Cardiac septum (tissue), 1 donor: ENCODE results near the gene WNT2B. TPM values are rescaled to one million over a fixed set of nuclear protein-coding genes. Genes with fewer than 3 reads are reported as not detected.

Source experiments
- DNase-seq: peaks from one replicate; pipeline ENCODE4 v3.0.0-alpha.2; 2020; ENCODE audit warnings: low spot score
- intact Hi-C: fragments of 100-400 bp; cut with DNase I; formaldehyde crosslinking; loops from one replicate; pipeline ENCODE4 v1.14.0; 2022
- total RNA-seq: library from RNA; stranded (reverse); fragmentation: NEBNext Ultra II Directional; extraction: Animal tissue kit (Norgen Biotek cat#: 25700); gene quantifications from one replicate; pipeline ENCODE4 v1.2.1, GENCODE V29; 2021
- donor health status: DM: no; HTN: no; CAD: no.

WNT2B gene
- total RNA-seq, 1 donor from 2014 or later: 5.7 TPM

DNA sequence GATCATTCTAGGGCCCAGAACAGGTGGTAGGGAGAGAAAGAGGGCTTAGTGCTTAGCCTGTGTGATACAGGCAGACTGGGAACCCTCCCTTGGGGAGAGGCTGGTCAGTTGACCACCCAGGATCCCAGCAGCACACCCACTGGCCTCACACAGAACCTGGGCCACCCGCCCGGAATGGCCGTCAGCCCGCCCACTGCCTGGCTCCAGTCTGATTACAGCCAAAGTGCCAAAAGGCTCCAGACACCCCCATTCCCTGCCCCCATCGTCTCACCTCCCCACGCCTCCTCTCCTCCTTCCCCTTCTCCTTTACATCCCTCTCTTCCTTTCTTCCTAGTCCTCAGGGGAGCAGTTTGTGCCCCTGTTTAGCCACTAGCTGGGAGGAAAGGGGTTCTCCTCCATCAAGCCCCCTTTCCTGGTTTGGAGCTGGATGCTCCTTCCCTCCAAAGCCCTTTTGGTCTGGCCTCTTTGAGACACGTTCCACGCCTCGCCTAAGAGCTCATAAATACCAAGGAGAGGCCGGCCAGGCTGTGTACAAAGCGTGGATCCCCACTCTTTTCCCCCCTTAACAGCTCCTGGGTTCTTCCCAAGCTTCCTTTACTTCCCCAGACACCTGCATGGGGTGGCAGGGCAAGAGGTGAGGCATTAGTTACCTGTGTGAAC lies 4.6 kb upstream of the WNT2B start:
- intact Hi-C loops: loop anchor here (2.0 to 5.0 kb wide), 2 partner anchors 113 to 203 kb away; partner anchors contain the start of genes CAPZA1, RHOC and ST7L

DNA sequence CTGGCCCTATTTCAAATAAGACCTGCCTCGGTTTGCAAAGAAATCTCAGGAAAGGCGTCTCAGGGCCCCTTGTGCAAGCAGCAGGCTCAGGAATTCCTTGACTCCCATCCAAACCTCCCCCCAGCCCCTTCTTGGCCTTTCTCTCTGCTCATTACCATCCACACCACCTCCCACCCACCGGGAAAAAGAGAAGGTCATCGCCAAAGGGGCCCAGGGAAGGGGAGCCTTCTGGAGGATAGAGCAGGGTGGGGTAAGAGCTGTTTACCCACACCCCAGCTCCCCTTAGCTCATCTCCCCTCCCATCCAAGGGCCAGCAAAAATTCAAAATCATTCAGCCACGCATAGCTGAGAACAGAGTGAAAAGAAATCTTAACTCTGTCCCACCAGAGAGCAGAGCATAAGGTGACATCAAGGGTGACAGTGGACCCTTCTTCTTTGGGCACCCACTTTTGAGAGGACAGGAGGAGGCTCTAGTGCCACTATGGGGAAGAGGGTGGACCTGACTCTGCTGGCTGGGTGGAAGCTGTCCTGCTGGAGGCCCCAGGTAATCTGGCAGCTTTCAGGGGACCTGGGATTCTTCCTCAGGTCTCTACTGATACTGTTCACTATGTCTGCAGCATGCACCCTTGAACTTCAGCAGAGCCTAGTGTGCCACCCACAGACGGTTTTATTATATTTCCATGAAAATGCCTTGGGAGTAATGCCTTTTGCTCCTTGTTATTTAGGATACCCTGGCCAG lies 3.9 kb upstream of the WNT2B start:
- DNase-seq: no peak
- intact Hi-C loops: loop anchor here (2.0 to 5.0 kb wide), 2 partner anchors 112 to 202 kb away; partner anchors contain the start of genes CAPZA1, RHOC and ST7L

More for the DNA sequence above, 4.6 kb upstream of the WNT2B start:
- no peak for DNase-seq

DNA sequence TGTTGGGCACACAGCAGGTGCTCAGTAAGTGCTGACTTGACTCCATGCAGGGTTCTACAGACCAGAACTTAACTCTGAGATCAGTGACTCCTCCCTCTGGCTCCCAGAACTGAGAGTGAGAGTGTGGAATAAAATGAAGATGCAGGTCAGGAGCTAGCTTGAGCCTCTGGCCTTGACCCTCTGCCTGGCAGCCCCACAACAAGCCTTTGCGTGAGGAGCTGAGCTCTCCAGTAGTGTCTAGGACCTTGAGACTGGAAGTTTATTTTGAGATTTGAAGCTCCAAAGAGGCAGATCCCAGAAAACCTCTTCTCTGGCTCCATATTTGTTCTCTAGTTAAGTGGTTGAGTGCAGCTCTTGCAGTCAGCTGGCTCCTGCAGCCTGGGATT lies 3.4 kb upstream of the WNT2B start:
- intact Hi-C loops: loop anchor here (2.0 kb wide), 1 partner anchor 201 kb away; the partner anchor contains the start of gene RHOC
- no peak for DNase-seq

DNA sequence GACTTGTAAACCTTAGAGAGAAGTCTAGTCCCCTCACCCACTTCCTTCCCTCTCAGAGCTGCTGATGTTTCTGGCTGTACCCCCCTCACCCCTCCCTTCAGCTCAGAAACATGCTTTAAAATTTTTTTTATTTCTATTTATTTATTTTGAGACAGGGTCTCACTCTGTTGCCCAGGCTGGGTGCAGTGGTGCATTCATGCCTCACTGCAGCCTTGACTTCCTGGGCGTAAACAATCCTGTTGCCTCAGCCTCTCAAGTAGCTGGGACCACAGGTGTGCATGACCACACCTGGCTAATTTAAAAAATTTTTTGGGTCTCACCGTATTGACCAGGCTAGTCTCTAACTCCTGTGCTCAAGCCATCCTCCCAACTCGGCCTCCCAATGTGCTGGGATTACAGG lies 2.9 kb upstream of the WNT2B start:
- intact Hi-C loops: loop anchor here (2.0 kb wide), 1 partner anchor 201 kb away; the partner anchor contains the start of gene RHOC
- no peak for DNase-seq

DNA sequence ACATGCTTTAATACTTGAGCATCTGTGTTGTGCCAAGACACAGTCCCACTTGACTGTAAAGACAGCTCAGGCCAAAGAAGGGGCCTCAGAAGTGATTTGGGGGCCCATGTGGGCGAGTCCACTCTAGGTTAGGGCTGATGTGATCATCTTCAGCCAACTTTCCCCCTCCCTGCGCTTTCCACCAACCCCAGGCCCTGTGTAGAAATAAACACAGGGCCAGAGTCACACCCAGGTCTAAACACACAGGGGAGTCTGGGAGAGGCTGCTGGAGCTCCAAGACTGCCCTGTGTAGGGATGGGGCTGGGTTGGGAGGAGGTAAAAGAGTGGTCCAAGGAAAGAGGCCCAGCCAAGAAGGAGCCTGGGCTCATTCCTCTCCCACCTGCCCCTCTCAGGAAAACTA lies 2.5 kb upstream of the WNT2B start:
- intact Hi-C loops: no loop called here
- no peak for DNase-seq

- intact Hi-C loops: no loop called here
Observed at GRCh38 chr1:112506731-112507130, 2.0 kb upstream of the WNT2B start.

DNA sequence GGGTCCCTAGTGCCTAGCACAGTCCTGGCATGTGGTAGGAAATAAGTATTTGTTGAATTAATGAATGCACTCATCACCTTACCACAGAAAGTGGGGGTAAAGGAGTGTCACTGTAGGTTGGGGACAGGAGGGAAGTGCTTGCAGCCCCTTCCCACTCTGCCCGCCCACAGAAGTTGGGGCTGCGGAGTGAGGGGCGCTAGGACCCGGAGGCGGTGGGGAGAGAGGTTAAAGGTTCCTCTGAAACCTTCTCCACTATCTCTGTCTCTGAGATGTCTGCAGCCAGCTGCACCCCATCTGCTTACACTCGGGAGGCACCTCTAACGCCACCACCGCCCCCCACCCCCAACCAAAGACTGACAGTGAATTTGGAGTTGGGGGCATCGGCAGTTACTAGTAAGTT lies 1.4 kb upstream of the WNT2B start:
- intact Hi-C loops: no loop called here
- DNase-seq: no peak

More at GRCh38 chr1:112506731-112507130, 2.0 kb upstream of the WNT2B start:
- no peak for DNase-seq

GRCh38 chr1:112507921-112508277 lies 866 bp upstream of the WNT2B start:
- intact Hi-C loops: no loop called here
- DNase-seq: no peak

DNA sequence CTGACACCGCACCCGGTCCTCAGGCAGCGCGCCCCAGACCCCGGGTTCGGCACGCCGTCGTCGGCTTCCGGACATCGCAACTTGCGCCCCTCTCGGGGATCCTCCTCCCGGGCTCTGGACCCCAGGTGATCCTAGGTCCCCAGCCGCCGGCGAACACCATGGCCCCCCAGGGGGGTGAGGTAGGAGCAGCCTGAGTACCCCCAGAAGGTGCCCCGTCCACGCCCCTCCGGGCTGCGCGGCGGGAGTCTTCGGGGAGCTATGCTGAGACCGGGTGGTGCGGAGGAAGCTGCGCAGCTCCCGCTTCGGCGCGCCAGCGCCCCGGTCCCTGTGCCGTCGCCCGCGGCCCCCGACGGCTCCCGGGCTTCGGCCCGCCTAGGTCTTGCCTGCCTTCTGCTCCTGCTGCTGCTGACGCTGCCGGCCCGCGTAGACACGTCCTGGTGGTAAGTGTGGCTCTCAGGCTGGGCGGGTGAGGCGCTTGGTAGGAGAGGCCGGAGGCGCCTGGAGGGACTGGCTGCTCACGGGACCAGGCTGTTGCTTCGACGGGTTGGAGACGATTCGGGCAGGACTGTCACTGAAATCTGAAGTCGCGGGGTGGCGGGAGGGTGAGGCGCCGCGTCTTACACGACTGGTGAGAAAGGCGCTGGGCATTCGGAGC lies 367 bp downstream of the WNT2B start:
- intact Hi-C loops: no loop called here
- DNase-seq: no peak

- intact Hi-C loops: loop anchor here (5.0 kb wide), 1 partner anchor 122 kb away; no protein-coding TSS in a partner anchor
- DNase-seq: no peak
Observed at GRCh38 chr1:112509660-112510178, 954 bp downstream of the WNT2B start.

DNA sequence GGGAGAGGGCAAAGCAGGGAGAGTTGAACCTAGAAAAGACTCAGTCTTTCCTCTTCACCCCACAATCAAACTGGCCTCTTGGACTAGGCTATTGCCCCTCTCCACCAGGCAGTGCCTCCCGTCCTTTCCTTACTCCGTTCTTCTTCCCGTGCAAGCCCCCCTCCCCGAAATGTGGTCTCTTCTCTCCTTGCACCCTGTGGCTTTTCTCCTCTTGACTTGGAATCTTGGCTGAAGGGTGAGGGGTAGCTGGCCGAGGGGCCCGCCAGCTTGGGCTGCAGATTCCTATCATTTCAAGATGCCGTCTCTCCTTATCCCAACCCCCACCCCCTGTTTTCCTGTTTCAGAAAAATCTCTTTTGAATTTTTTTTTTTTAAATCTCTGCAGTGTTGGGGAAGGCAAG lies 1.6 kb downstream of the WNT2B start:
- no peak for DNase-seq
- intact Hi-C loops: loop anchor here (5.0 kb wide), 1 partner anchor 123 kb away; no protein-coding TSS in a partner anchor

- no peak for DNase-seq
- intact Hi-C loops: loop anchor here (5.0 kb wide), 1 partner anchor 125 kb away; no protein-coding TSS in a partner anchor
Observed at GRCh38 chr1:112511897-112512296, 3.1 kb downstream of the WNT2B start.

DNA sequence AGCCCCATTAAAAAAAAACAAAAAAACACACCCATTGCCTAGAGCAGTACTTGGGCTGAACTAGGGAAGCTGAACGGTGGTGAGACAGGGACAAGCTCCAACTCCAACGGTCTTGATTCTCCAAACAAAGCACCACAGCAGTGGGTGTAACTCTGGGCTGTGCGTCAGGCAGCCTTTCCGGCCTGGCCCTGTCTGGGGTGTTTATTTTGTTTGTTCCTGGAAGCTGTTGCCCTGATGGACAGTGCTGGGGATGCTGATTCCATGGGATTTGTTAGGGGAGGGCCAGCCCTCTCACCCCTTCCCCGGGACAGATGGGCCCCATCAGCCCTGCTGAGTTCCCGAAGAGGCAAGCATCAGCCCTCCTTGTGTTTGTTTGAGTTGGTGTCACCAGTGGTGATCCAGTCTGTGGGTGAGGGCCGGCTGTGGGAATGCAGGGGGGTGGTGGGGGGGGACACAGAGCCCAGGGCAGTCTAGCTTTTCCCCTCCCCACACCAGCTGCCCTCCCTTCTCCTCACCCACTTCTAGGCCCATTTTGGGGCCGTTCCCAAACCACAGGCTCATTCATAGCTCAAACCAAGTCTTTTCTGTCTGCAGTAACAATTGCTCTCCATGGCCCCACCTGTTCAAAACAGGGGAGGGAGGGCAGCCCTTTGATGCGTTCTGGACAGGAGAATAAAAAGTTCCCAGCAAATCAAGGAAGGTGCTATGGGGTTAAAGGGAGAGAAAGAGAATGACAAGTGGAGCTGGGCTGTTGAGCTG lies 4.5 kb downstream of the WNT2B start:
- intact Hi-C loops: loop anchor here (5.0 kb wide), 1 partner anchor 126 kb away; no protein-coding TSS in a partner anchor
- no peak for DNase-seq

DNA sequence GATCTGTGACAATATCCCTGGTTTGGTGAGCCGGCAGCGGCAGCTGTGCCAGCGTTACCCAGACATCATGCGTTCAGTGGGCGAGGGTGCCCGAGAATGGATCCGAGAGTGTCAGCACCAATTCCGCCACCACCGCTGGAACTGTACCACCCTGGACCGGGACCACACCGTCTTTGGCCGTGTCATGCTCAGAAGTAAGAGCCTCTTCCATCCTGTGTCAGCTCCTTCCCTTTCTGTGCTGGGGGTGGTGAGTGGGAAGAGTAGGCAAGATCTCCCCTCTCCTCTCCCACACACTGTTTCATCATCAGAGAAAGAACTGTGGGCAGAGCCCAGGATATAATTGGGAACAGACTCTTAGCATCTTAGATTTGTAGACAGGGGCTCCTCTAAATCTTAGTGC lies 6.1 kb downstream of the WNT2B start:
- DNase-seq: no peak
- intact Hi-C loops: loop anchor here (5.0 kb wide), 1 partner anchor 128 kb away; no protein-coding TSS in a partner anchor

GRCh38 chr1:112515311-112516009 lies 6.7 kb downstream of the WNT2B start:
- no peak for DNase-seq
- intact Hi-C loops: no loop called here

- intact Hi-C loops: no loop called here
- no peak for DNase-seq
Observed at GRCh38 chr1:112516141-112516540, 7.4 kb downstream of the WNT2B start.

GRCh38 chr1:112517231-112517630 lies 8.5 kb downstream of the WNT2B start:
- intact Hi-C loops: no loop called here
- DNase-seq: no peak

GRCh38 chr1:112517646-112518045 lies 8.9 kb downstream of the WNT2B start:
- no peak for DNase-seq
- intact Hi-C loops: no loop called here

GRCh38 chr1:112518186-112518585 lies 9.4 kb downstream of the WNT2B start:
- intact Hi-C loops: no loop called here
- no peak for DNase-seq
